Neural cell (in vitro differentiated cells): Measurements from ENCODE around the gene NPAS4.

ENCODE experiments used
- EP300 ChIP-seq: fragments of 450-650 bp; conservative IDR thresholded peaks from 2 replicates; pipeline ENCODE4 v1.6.1; 2014; ENCODE audit warnings: antibody characterized with exemption, mild to moderate bottlenecking, moderate library complexity; ENCODE audit not compliant: poor library complexity, severe bottlenecking
- EZH2 ChIP-seq: fragments of 200-600, 300-800 bp; shearing (Covaris generic), sonication (generic); IDR thresholded peaks from 2 replicates; pipeline ENCODE4 v1.6.1; 2014; ENCODE audit warnings: antibody characterized with exemption, low read length, borderline replicate concordance, mild to moderate bottlenecking; ENCODE audit not compliant: insufficient read depth, poor library complexity, severe bottlenecking
- MXI1 ChIP-seq: fragments of 450-650 bp; conservative IDR thresholded peaks from 2 replicates; pipeline ENCODE4 v1.6.1; 2014; ENCODE audit warnings: antibody characterized with exemption, mild to moderate bottlenecking; ENCODE audit not compliant: poor library complexity, severe bottlenecking
- POLR2AphosphoS5 ChIP-seq: IDR thresholded peaks from 2 replicates; pipeline ENCODE4 v1.6.1; 2012
- RAD21 ChIP-seq: fragments of 450-650 bp; conservative IDR thresholded peaks from 2 replicates; pipeline ENCODE4 v1.6.1; 2014; ENCODE audit warnings: antibody characterized with exemption, mild to moderate bottlenecking, moderate library complexity
- TAF1 ChIP-seq: IDR thresholded peaks from 2 replicates; pipeline ENCODE4 v1.6.1; 2012; ENCODE audit warnings: low read depth
- TF ChIP-seq, protein P1 (sequence below): fragments of 450-650 bp; IDR thresholded peaks from 2 replicates; pipeline ENCODE4 v1.5.1; 2014; ENCODE audit warnings: antibody characterized with exemption, mild to moderate bottlenecking, moderate library complexity; ENCODE audit not compliant: poor library complexity, severe bottlenecking

- TF ChIP-seq, protein P1, sequence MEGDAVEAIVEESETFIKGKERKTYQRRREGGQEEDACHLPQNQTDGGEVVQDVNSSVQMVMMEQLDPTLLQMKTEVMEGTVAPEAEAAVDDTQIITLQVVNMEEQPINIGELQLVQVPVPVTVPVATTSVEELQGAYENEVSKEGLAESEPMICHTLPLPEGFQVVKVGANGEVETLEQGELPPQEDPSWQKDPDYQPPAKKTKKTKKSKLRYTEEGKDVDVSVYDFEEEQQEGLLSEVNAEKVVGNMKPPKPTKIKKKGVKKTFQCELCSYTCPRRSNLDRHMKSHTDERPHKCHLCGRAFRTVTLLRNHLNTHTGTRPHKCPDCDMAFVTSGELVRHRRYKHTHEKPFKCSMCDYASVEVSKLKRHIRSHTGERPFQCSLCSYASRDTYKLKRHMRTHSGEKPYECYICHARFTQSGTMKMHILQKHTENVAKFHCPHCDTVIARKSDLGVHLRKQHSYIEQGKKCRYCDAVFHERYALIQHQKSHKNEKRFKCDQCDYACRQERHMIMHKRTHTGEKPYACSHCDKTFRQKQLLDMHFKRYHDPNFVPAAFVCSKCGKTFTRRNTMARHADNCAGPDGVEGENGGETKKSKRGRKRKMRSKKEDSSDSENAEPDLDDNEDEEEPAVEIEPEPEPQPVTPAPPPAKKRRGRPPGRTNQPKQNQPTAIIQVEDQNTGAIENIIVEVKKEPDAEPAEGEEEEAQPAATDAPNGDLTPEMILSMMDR: no peak
- TF ChIP-seq EZH2 (no peak), EP300 (no peak), MXI1 (no peak), TAF1 (no peak), RAD21 (no peak), POLR2AphosphoS5 (no peak)
Observed at GRCh38 chr11:66471142-66471541, 50.3 kb downstream of the NPAS4 start.
